Measurements from ENCODE around the gene AGBL1. TPM values are rescaled to one million over a fixed set of nuclear protein-coding genes. Genes with fewer than 3 reads are reported as not detected.

Gene AGBL1
- total RNA-seq, 1 donor from 2014 or later = not detected

DNA sequence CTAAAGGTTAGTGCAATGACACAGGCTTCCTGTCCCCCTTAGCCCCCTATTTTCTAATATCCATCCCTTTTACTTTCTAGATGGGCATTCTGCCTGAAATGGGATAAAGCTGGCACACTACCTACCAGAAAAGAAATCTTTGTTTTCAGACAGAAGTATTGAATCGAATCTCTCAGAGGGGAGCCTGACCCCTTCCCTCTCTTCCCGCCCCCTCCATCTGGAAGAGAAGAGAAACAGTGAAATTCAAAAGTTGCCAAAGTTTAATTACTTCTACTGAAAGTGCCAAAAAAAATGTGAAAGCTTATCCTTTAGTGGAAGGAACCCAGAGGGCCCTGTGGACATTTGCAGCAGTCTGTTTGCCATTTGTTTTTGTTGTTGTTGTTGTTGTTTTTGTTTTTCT is 523.8 kb downstream of the AGBL1 start:
- Mint-ChIP-seq H3K36me3 (ENCODE audit: unreplicated experiment) (no peaks in the 10 kb centered on the region), H3K9me3 (ENCODE audit: unreplicated experiment) (peaks cover 16% of the 10 kb centered on the region), H3K27me3 (ENCODE audit: unreplicated experiment) (no peaks in the 10 kb centered on the region), H3K27ac (ENCODE audit: unreplicated experiment) (no peak overlapping the region), H3K4me3 (ENCODE audit: unreplicated experiment) (no peak overlapping the region), H3K4me1 (ENCODE audit: unreplicated experiment) (no peaks in the 10 kb centered on the region)
- TF ChIP-seq, protein P1, sequence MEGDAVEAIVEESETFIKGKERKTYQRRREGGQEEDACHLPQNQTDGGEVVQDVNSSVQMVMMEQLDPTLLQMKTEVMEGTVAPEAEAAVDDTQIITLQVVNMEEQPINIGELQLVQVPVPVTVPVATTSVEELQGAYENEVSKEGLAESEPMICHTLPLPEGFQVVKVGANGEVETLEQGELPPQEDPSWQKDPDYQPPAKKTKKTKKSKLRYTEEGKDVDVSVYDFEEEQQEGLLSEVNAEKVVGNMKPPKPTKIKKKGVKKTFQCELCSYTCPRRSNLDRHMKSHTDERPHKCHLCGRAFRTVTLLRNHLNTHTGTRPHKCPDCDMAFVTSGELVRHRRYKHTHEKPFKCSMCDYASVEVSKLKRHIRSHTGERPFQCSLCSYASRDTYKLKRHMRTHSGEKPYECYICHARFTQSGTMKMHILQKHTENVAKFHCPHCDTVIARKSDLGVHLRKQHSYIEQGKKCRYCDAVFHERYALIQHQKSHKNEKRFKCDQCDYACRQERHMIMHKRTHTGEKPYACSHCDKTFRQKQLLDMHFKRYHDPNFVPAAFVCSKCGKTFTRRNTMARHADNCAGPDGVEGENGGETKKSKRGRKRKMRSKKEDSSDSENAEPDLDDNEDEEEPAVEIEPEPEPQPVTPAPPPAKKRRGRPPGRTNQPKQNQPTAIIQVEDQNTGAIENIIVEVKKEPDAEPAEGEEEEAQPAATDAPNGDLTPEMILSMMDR (IDR thresholded peaks at IDR 0.05) = no peak
- no peak for DNase-seq (ENCODE audit: extremely low spot score, unreplicated experiment)

DNA sequence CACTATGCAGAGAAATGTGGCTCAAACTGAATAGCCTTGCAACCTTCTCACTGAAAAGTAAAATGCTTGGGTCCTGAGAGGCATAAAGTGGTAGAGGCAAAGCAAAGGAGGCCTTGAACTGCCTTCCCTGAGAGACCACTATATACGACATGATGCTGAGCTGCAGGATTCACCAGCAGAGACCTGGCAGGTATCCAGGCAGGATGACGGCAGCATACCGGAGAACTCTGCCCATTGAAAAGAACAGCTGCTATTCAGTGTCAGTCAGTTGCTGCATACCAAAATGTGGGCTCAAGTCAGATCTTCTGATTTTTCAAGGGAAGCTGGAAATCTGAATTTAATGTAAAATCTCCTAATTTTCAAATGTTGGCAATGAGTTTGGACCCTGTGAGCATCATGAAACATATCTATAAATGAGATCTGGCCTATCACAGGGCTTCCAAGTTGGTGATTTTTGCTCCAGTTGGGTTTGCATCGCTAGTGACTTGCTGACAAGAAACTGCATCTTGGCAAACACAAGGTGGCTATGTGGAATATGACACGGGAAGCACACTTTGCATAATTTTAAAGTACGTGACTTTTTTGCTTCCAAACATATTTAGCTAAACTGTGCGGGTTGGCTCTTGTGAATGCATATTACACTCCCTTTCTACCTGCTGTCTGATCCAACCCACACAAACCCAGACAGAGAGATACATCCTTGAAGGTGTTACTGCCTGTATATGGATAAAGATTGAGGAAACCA is 529.0 kb downstream of the AGBL1 start:
- Mint-ChIP-seq H3K27ac (ENCODE audit: unreplicated experiment) (no peak overlapping the region), H3K4me1 (ENCODE audit: unreplicated experiment) (no peaks in the 10 kb centered on the region), H3K9me3 (ENCODE audit: unreplicated experiment) (peaks cover 24% of the 10 kb centered on the region), H3K27me3 (ENCODE audit: unreplicated experiment) (no peaks in the 10 kb centered on the region), H3K4me3 (ENCODE audit: unreplicated experiment) (no peak overlapping the region), H3K36me3 (ENCODE audit: unreplicated experiment) (no peaks in the 10 kb centered on the region)
- no peak for DNase-seq (ENCODE audit: extremely low spot score, unreplicated experiment)
- TF ChIP-seq, protein P1 (IDR thresholded peaks at IDR 0.05) = no peak

DNA sequence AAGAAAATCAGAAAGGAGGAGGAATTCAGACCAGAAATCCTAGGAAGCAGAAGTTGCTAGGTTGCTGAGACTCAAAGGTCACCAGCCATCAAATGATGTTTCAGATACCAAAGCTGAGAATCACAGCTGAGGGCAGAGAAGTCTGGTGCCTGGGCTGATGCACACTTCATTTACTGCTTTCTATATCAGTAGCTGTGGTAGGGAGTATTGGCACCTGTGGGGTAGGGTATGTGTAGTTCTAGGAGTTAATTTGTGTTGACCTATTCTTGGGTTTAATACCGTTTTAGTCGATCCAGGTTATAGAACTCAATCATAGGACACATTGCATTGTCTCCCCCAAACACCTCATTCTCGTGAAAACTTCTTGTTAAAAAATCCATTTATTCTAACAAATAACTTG is 529.6 kb downstream of the AGBL1 start:
- TF ChIP-seq, protein P1 (IDR thresholded peaks at IDR 0.05) = no peak
- Mint-ChIP-seq H3K36me3 (ENCODE audit: unreplicated experiment) (no peaks in the 10 kb centered on the region), H3K9me3 (ENCODE audit: unreplicated experiment) (peaks cover 24% of the 10 kb centered on the region), H3K4me1 (ENCODE audit: unreplicated experiment) (no peaks in the 10 kb centered on the region), H3K4me3 (ENCODE audit: unreplicated experiment) (no peak overlapping the region), H3K27me3 (ENCODE audit: unreplicated experiment) (no peaks in the 10 kb centered on the region), H3K27ac (ENCODE audit: unreplicated experiment) (no peak overlapping the region)
- DNase-seq (ENCODE audit: extremely low spot score, unreplicated experiment) = no peak

DNA sequence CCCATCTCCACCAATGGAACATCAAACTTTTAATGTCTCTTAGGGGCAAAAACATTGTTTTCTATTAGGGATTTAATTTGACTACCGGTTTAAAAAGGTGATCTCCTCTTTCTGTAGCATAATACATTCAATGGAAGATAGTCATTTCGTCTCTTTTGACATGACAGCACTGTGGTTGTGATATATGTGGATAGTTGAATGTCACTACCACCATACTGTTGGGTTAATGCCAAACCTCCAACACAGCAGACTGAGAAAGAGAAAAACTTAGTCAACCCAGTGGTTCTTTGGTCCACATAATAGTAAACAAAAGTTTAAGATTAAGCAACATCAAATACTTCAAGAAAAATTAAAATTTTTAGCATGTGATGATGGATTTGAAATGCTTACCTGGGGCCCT is 530.4 kb downstream of the AGBL1 start:
- Mint-ChIP-seq H3K4me3 (ENCODE audit: unreplicated experiment) (no peak overlapping the region), H3K27ac (ENCODE audit: unreplicated experiment) (no peak overlapping the region), H3K36me3 (ENCODE audit: unreplicated experiment) (no peaks in the 10 kb centered on the region), H3K9me3 (ENCODE audit: unreplicated experiment) (peaks cover 25% of the 10 kb centered on the region), H3K27me3 (ENCODE audit: unreplicated experiment) (no peaks in the 10 kb centered on the region), H3K4me1 (ENCODE audit: unreplicated experiment) (no peaks in the 10 kb centered on the region)
- TF ChIP-seq, protein P1 (IDR thresholded peaks at IDR 0.05) = no peak
- no peak for DNase-seq (ENCODE audit: extremely low spot score, unreplicated experiment)

DNA sequence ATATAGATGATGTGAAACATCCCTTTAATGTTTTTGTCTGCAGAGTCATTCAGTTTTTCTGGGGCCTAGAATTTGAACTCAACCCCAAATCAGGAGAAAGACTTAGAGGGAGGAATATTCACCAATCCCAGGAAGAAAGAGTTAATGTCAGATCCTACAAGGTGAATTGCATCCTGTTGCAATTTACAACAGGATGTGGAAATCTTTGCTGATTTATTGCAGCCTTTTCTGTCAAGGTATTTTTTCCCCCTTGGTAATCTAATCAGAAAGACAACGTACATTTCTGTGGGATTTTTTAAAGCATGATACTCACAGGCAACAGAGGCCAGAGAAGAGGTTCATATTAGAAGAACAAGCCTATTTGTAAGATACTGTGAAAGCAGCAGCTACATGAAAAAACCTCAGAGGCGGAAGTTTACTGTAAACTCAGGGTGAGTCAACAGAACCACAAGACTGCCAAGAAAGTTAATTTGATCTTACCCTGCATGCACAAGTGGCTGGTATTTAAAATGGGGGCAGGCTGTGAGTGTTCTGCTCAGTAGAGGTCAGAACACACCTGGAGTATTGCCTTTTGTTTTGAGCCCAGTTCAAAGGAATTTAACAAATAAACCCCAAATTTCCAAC is 531.9 kb downstream of the AGBL1 start:
- H3K27me3 Mint-ChIP-seq (ENCODE audit: unreplicated experiment) = no peaks in the 10 kb centered on the region
- TF ChIP-seq, protein P1 (IDR thresholded peaks at IDR 0.05) = no peak
- no peak overlapping the region for H3K4me3 Mint-ChIP-seq (ENCODE audit: unreplicated experiment)
- H3K9me3 Mint-ChIP-seq (ENCODE audit: unreplicated experiment) = peaks cover 22% of the 10 kb centered on the region
- H3K36me3 Mint-ChIP-seq (ENCODE audit: unreplicated experiment) = no peaks in the 10 kb centered on the region
- H3K27ac Mint-ChIP-seq (ENCODE audit: unreplicated experiment) = no peak overlapping the region
- DNase-seq (ENCODE audit: extremely low spot score, unreplicated experiment) = no peak
- no peaks in the 10 kb centered on the region for H3K4me1 Mint-ChIP-seq (ENCODE audit: unreplicated experiment)

Measured in osteocyte (in vitro differentiated cells).